WTC11 (cell line): ENCODE results near the gene FBXW9. TPM values are rescaled to one million over a fixed set of nuclear protein-coding genes. Genes with fewer than 3 reads are reported as not detected.
A peak's percentile ranks its signal among the peaks of the same experiment; 100 is the strongest.

Experiments used
- ATAC-seq: fragments of 200-7000 bp; cut with Tn5 transposase; 2 replicates; pipeline ENCODE4 v1.10.0; 2021; ENCODE audit warnings: mild to moderate bottlenecking, moderate library complexity
- CTCF ChIA-PET: fragments of 300-600 bp; sonication (Branson Sonifier 250); formaldehyde crosslinking; loops from one replicate; lab custom pipeline; 2021; ENCODE audit warnings: antibody characterized with exemption; lab: Charles Lee
- POLR2A ChIA-PET: fragments of 350-600 bp; sonication (Branson Sonifier 250); formaldehyde crosslinking; loops from one replicate; lab custom pipeline; 2021; ENCODE audit warnings: antibody characterized with exemption; lab: Charles Lee
- DNase-seq: peaks from one replicate; pipeline ENCODE4 v3.0.0; 2021; ENCODE audit warnings: low spot score
- H3K27ac Mint-ChIP-seq: 2 replicates; pipeline ENCODE4 v1.8.0; 2021; ENCODE audit warnings: mixed read lengths
- H3K27me3 Mint-ChIP-seq: 2 replicates; pipeline ENCODE4 v1.8.0; 2021; ENCODE audit warnings: low read depth, mild to moderate bottlenecking, moderate library complexity, mixed read lengths
- H3K36me3 Mint-ChIP-seq: 2 replicates; pipeline ENCODE4 v1.8.0; 2021; ENCODE audit warnings: mixed read lengths
- H3K4me1 Mint-ChIP-seq: 2 replicates; pipeline ENCODE4 v1.8.0; 2022; ENCODE audit warnings: mixed read lengths
- H3K4me3 Mint-ChIP-seq: 2 replicates; pipeline ENCODE4 v1.8.0; 2021; ENCODE audit warnings: mild to moderate bottlenecking, moderate library complexity, mixed read lengths
- H3K9me3 Mint-ChIP-seq: 2 replicates; pipeline ENCODE4 v1.8.0; 2021; ENCODE audit warnings: mixed read lengths
- ATF6 ChIP-seq: sonication (generic); formaldehyde crosslinking; IDR thresholded peaks from 2 replicates; pipeline ENCODE4 v1.8.1; 2023; ENCODE audit warnings: mild to moderate bottlenecking, missing genetic modification reagents
- CREB1 ChIP-seq: sonication (generic); formaldehyde crosslinking; IDR thresholded peaks from 2 replicates; pipeline ENCODE4 v1.8.0; 2023; ENCODE audit warnings: mild to moderate bottlenecking, missing genetic modification reagents
- CREM ChIP-seq: sonication (generic); formaldehyde crosslinking; IDR thresholded peaks from 2 replicates; pipeline ENCODE4 v1.8.1; 2022; ENCODE audit warnings: mild to moderate bottlenecking, missing genetic modification reagents, moderate library complexity
- CTCF ChIP-seq: fragments of 200-600 bp; IDR thresholded peaks from 2 replicates; pipeline ENCODE4 v1.8.0; 2022; ENCODE audit warnings: antibody characterized with exemption
- E2F1 ChIP-seq: sonication (generic); formaldehyde crosslinking; IDR thresholded peaks from 2 replicates; pipeline ENCODE4 v1.8.0; 2022; ENCODE audit warnings: mild to moderate bottlenecking, missing genetic modification reagents
- E2F4 ChIP-seq: sonication (generic); formaldehyde crosslinking; IDR thresholded peaks from 2 replicates; pipeline ENCODE4 v1.8.1; 2022; ENCODE audit warnings: low read depth, mild to moderate bottlenecking, moderate library complexity, missing genetic modification reagents, borderline replicate concordance
- ERG ChIP-seq: fragments of 250-450 bp; sonication (Bioruptor Pico); IDR thresholded peaks from 2 replicates; pipeline ENCODE4 v1.8.0; 2021; ENCODE audit warnings: mild to moderate bottlenecking
- GABPB1 ChIP-seq: sonication (generic); formaldehyde crosslinking; IDR thresholded peaks from 2 replicates; pipeline ENCODE4 v1.8.1; 2023; ENCODE audit warnings: mild to moderate bottlenecking, missing genetic modification reagents
- GRHL2 ChIP-seq: fragments of 250-450 bp; sonication (Bioruptor Pico); IDR thresholded peaks from 2 replicates; pipeline ENCODE4 v1.8.0; 2022; ENCODE audit warnings: mild to moderate bottlenecking, moderate library complexity; ENCODE audit not compliant: insufficient replicate concordance, severe bottlenecking
- MAX ChIP-seq: sonication (generic); formaldehyde crosslinking; IDR thresholded peaks from 2 replicates; pipeline ENCODE4 v1.8.0; 2022; ENCODE audit warnings: mild to moderate bottlenecking, missing genetic modification reagents
- RELA ChIP-seq: sonication (generic); formaldehyde crosslinking; IDR thresholded peaks from 2 replicates; pipeline ENCODE4 v1.8.1; 2022; ENCODE audit warnings: missing genetic modification reagents, mild to moderate bottlenecking, borderline replicate concordance
- SOX15 ChIP-seq: fragments of 250-450 bp; sonication (Bioruptor Pico); IDR thresholded peaks from 2 replicates; pipeline ENCODE4 v1.9.0; 2021; ENCODE audit warnings: mild to moderate bottlenecking
- USF1 ChIP-seq: sonication (generic); formaldehyde crosslinking; IDR thresholded peaks from 2 replicates; pipeline ENCODE4 v1.8.0; 2022; ENCODE audit warnings: mild to moderate bottlenecking, missing genetic modification reagents
- ZBTB21 ChIP-seq: sonication (generic); formaldehyde crosslinking; IDR thresholded peaks from 2 replicates; pipeline ENCODE4 v1.8.1; 2023; ENCODE audit warnings: mild to moderate bottlenecking, missing genetic modification reagents, borderline replicate concordance
- ZNF121 ChIP-seq: sonication (generic); formaldehyde crosslinking; IDR thresholded peaks from 2 replicates; pipeline ENCODE4 v1.8.0; 2023; ENCODE audit warnings: missing genetic modification reagents
- ZNF281 ChIP-seq: sonication (generic); formaldehyde crosslinking; IDR thresholded peaks from 2 replicates; pipeline ENCODE4 v1.8.0; 2023; ENCODE audit warnings: mild to moderate bottlenecking, missing genetic modification reagents
- ZNF532 ChIP-seq: fragments of 250-450 bp; sonication (Bioruptor Pico); IDR thresholded peaks from 2 replicates; pipeline ENCODE4 v1.9.0; 2021; ENCODE audit warnings: mild to moderate bottlenecking, borderline replicate concordance
- ZNF671 ChIP-seq: fragments of 250-450 bp; sonication (Bioruptor Pico); IDR thresholded peaks from 2 replicates; pipeline ENCODE4 v1.8.0; 2021; ENCODE audit warnings: mild to moderate bottlenecking
- total RNA-seq: library from RNA; stranded (reverse); gene quantifications from 3 replicates; pipeline ENCODE4 v1.2.3, GENCODE V29; 2021

FBXW9 gene
- total RNA-seq, 1 experiment from 2014 or later = 15.2 TPM

- TF ChIP-seq ATF6 (CRISPR knock-in tag) (no peak), GABPB1 (no peak)
Observed at GRCh38 chr19:12641456-12641855, 55.0 kb downstream of the FBXW9 start (continued).

- 0 out of 2 replicates have a peak, but pooled peaks cover 4% of the 10 kb centered on the region for H3K4me1 Mint-ChIP-seq
- peak; percentile 94 for ATAC-seq
- H3K4me3 Mint-ChIP-seq = peak overlapping the region; percentile 71
- no peaks in the 10 kb centered on the region for H3K36me3 Mint-ChIP-seq
- no peaks in the 10 kb centered on the region for H3K9me3 Mint-ChIP-seq
- CTCF ChIA-PET = interaction anchor here (0.5 to 2.2 kb wide), 38 partner anchors 9 to 1000 kb away, joined by 3 to 27 read pairs (median 4); partner anchors contain the start of genes MAN2B1, WDR83, ZNF442 and ZNF443
- DNase-seq = peak; percentile 92
- POLR2A ChIA-PET = interaction anchor here (0.8 to 1.0 kb wide), 2 partner anchors 24 to 30 kb away, joined by 4 to 5 read pairs; a partner anchor contains a TSS
- H3K27ac Mint-ChIP-seq = no peak overlapping the region; the same call in 1 of the 2 replicates
- peaks cover 16% of the 10 kb centered on the region; the same call in 1 of the 2 replicates for H3K27me3 Mint-ChIP-seq
- TF ChIP-seq CREB1 (CRISPR knock-in tag) = no peak
- TF ChIP-seq MAX (CRISPR knock-in tag) = peak; percentile 89
- 0 out of 2 replicates have a peak, but pooled peaks have one; percentile 27 for TF ChIP-seq ZNF281 (CRISPR knock-in tag)
- TF ChIP-seq USF1 (CRISPR knock-in tag) = no peak
- TF ChIP-seq RELA (CRISPR knock-in tag) = 0 out of 2 replicates have a peak, but pooled peaks have one; percentile 29
- no peak for TF ChIP-seq ZNF671 (CRISPR knock-in tag)
- no peak for TF ChIP-seq GRHL2 (CRISPR knock-in tag)
- TF ChIP-seq E2F4 (CRISPR knock-in tag) = no peak
- TF ChIP-seq SOX15 = no peak
- TF ChIP-seq ERG (CRISPR knock-in tag) = no peak
- no peak for TF ChIP-seq E2F1 (CRISPR knock-in tag)
- peak; percentile 82 for TF ChIP-seq CTCF
- no peak for TF ChIP-seq ZNF532 (CRISPR knock-in tag)
- 0 out of 2 replicates have a peak, but pooled peaks have one; percentile 24 for TF ChIP-seq CREM (CRISPR knock-in tag)
- peak; percentile 84 for TF ChIP-seq ZBTB21 (CRISPR knock-in tag)
- TF ChIP-seq ZNF121 (CRISPR knock-in tag) = peak; percentile 93
Observed at GRCh38 chr19:12639901-12640613, 56.4 kb downstream of the FBXW9 start.
